KMS-11 (cell line): ENCODE data around the gene MAP4K4.

Experiments
- H2AFZ ChIP-seq: fragments of 200-600 bp; sonication (generic); 2 replicates; pipeline ENCODE4 v1.6.1; 2016; ENCODE audit warnings: antibody characterized with exemption, mixed run types, low read depth
- H3K27ac ChIP-seq: fragments of 200-600 bp; sonication (generic); 2 replicates; pipeline ENCODE4 v1.6.1; 2016; ENCODE audit warnings: mild to moderate bottlenecking, mixed run types
- H3K27me3 ChIP-seq: fragments of 200-600 bp; sonication (generic); 2 replicates; pipeline ENCODE4 v1.6.1; 2017; ENCODE audit warnings: mild to moderate bottlenecking, low read depth, mixed run types, moderate library complexity; ENCODE audit not compliant: insufficient read depth
- H3K36me3 ChIP-seq: fragments of 200-600 bp; sonication (generic); 2 replicates; pipeline ENCODE4 v1.6.1; 2017; ENCODE audit warnings: mild to moderate bottlenecking, mixed run types; ENCODE audit not compliant: insufficient read depth
- H3K4me1 ChIP-seq: fragments of 200-600 bp; sonication (generic); 2 replicates; pipeline ENCODE4 v1.6.1; 2016; ENCODE audit warnings: mild to moderate bottlenecking, low read depth, mixed run types; ENCODE audit not compliant: poor library complexity, severe bottlenecking
- H3K4me2 ChIP-seq: fragments of 200-600 bp; sonication (generic); 2 replicates; pipeline ENCODE4 v1.7.0; 2016; ENCODE audit warnings: mild to moderate bottlenecking, mixed run types
- H3K4me3 ChIP-seq: fragments of 200-600 bp; sonication (generic); IDR thresholded peaks from 2 replicates; pipeline ENCODE4 v1.6.1; 2017; ENCODE audit warnings: low read depth, low read length, mixed read lengths; ENCODE audit not compliant: insufficient read depth
- H3K79me2 ChIP-seq: fragments of 200-600 bp; sonication (generic); 2 replicates; pipeline ENCODE4 v1.6.1; 2016; ENCODE audit warnings: low read depth, mixed run types; ENCODE audit not compliant: insufficient read depth
- H3K9ac ChIP-seq: fragments of 200-600 bp; sonication (generic); 2 replicates; pipeline ENCODE4 v1.6.1; 2016; ENCODE audit warnings: mild to moderate bottlenecking, mixed run types
- H4K20me1 ChIP-seq: fragments of 200-600 bp; sonication (generic); 2 replicates; pipeline ENCODE4 v1.6.1; 2016; ENCODE audit warnings: mild to moderate bottlenecking, mixed run types; ENCODE audit not compliant: insufficient read depth
- CTCF ChIP-seq: fragments of 200-600 bp; sonication (generic); conservative IDR thresholded peaks from 2 replicates; pipeline ENCODE4 v1.6.1; 2017; ENCODE audit warnings: low read depth, mild to moderate bottlenecking, antibody characterized with exemption, low read length, moderate library complexity, mixed read lengths

Gene MAP4K4

GRCh38 chr2:101725038-101725437, 27.5 kb downstream of the MAP4K4 start:
- H3K79me2 ChIP-seq, result peaks cover 67% of the 10 kb centered on the region; the same call in 1 of the 2 replicates
- no peak overlapping the region for H3K4me2 ChIP-seq
- H3K4me1 ChIP-seq, result no peaks in the 10 kb centered on the region

GRCh38 chr2:101725515-101726192, 28.1 kb downstream of the MAP4K4 start:
- Histone ChIP-seq H3K4me1 (no peaks in the 10 kb centered on the region), H4K20me1 (no peaks in the 10 kb centered on the region), H3K4me2 (no peak overlapping the region), H3K36me3 (no peaks in the 10 kb centered on the region), H3K9ac (no peak overlapping the region), H3K79me2 (peaks cover 64% of the 10 kb centered on the region; the same call in 1 of the 2 replicates), H3K27me3 (no peaks in the 10 kb centered on the region), H3K27ac (no peak overlapping the region), H2AFZ (no peak overlapping the region), H3K4me3 (no peak overlapping the region)
- TF ChIP-seq CTCF, result no peak

More at GRCh38 chr2:101725038-101725437, 27.5 kb downstream of the MAP4K4 start:
- no peak for TF ChIP-seq CTCF
- Histone ChIP-seq H3K4me3 (no peak overlapping the region), H3K36me3 (no peaks in the 10 kb centered on the region), H3K27me3 (no peaks in the 10 kb centered on the region), H4K20me1 (no peaks in the 10 kb centered on the region), H3K27ac (no peak overlapping the region), H3K9ac (no peak overlapping the region), H2AFZ (no peak overlapping the region)

GRCh38 chr2:101728865-101729264, 31.4 kb downstream of the MAP4K4 start:
- no peak overlapping the region for H3K4me2 ChIP-seq
- H3K4me3 ChIP-seq, result no peak overlapping the region
- no peak overlapping the region for H3K27ac ChIP-seq
- no peaks in the 10 kb centered on the region for H4K20me1 ChIP-seq
- H2AFZ ChIP-seq, result no peak overlapping the region
- no peaks in the 10 kb centered on the region for H3K27me3 ChIP-seq
- H3K79me2 ChIP-seq, result peaks cover 55% of the 10 kb centered on the region; the same call in 1 of the 2 replicates
- peaks cover 28% of the 10 kb centered on the region for H3K4me1 ChIP-seq
- no peaks in the 10 kb centered on the region for H3K36me3 ChIP-seq
- no peak overlapping the region for H3K9ac ChIP-seq
- TF ChIP-seq CTCF, result no peak

GRCh38 chr2:101729521-101730190, 32.1 kb downstream of the MAP4K4 start:
- no peaks in the 10 kb centered on the region for H4K20me1 ChIP-seq
- peaks cover 36% of the 10 kb centered on the region for H3K4me1 ChIP-seq
- H3K36me3 ChIP-seq, result no peaks in the 10 kb centered on the region
- H3K27ac ChIP-seq, result no peak overlapping the region
- H3K79me2 ChIP-seq, result peaks cover 51% of the 10 kb centered on the region; the same call in 1 of the 2 replicates
- no peak overlapping the region for H3K4me2 ChIP-seq
- no peak overlapping the region for H2AFZ ChIP-seq
- H3K27me3 ChIP-seq, result no peaks in the 10 kb centered on the region
- no peak overlapping the region for H3K9ac ChIP-seq
- no peak overlapping the region for H3K4me3 ChIP-seq
- no peak for TF ChIP-seq CTCF
